Cardiac fibroblast (primary cell): ENCODE results near the gene AHRR.

Experiments
- DNase-seq, 2 donors: peaks; one replicate each; pipeline versions ENCODE4 v3.0.0 to v3.0.0-alpha.2; 2010; ENCODE audit warnings: low read depth in 2 of 2
- H3K4me3 ChIP-seq, 2 donors: replicated peaks in 1 of 2; 1 replicate in 1 of 2; 2 replicates in 1 of 2; pipeline ENCODE4 v1.5.1; 2011; ENCODE audit warnings: low read depth in 2 of 2, low read length in 2 of 2, mild to moderate bottlenecking in 2 of 2, moderate library complexity in 1 of 2
- TF ChIP-seq, protein P1 (sequence below): IDR thresholded peaks from one replicate; pipeline ENCODE4 v1.5.1; 2011; ENCODE audit warnings: low read depth, mild to moderate bottlenecking, low read length, inconsistent platforms

AHRR gene

DNA sequence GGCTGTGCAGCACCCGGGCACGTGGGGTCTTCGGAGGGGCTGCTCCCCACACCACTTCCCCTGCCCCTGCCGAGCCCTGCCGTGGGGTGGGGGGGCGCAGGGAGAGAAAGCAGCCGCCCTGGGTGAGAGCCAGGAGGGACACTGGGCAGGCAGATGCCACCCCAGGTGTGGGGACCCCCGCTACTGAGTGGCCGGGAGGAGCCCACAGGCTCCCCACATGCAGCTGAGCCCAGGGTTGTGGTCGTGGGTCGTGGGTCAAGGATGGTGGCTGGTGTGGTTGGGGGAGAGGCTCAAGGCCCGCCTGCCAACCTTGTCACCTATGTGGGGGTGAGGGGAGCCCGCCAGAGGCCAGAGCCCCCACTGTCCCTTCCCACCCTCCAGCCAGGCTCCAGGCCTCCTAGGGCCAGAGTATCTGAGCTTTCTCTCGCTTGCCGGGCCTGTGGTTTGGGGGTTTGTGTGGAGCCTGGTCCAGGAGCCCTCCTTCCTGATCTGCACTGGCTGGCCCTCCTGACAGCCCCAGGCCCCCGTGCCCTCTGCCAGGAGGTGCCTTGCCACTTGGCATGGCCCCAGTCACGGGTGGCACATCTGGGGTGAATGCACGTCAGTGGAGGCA lies 157.0 kb downstream of the AHRR start:
- TF ChIP-seq, protein P1, sequence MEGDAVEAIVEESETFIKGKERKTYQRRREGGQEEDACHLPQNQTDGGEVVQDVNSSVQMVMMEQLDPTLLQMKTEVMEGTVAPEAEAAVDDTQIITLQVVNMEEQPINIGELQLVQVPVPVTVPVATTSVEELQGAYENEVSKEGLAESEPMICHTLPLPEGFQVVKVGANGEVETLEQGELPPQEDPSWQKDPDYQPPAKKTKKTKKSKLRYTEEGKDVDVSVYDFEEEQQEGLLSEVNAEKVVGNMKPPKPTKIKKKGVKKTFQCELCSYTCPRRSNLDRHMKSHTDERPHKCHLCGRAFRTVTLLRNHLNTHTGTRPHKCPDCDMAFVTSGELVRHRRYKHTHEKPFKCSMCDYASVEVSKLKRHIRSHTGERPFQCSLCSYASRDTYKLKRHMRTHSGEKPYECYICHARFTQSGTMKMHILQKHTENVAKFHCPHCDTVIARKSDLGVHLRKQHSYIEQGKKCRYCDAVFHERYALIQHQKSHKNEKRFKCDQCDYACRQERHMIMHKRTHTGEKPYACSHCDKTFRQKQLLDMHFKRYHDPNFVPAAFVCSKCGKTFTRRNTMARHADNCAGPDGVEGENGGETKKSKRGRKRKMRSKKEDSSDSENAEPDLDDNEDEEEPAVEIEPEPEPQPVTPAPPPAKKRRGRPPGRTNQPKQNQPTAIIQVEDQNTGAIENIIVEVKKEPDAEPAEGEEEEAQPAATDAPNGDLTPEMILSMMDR, result no peak
- no peak overlapping the region for H3K4me3 ChIP-seq
- no peak for DNase-seq

DNA sequence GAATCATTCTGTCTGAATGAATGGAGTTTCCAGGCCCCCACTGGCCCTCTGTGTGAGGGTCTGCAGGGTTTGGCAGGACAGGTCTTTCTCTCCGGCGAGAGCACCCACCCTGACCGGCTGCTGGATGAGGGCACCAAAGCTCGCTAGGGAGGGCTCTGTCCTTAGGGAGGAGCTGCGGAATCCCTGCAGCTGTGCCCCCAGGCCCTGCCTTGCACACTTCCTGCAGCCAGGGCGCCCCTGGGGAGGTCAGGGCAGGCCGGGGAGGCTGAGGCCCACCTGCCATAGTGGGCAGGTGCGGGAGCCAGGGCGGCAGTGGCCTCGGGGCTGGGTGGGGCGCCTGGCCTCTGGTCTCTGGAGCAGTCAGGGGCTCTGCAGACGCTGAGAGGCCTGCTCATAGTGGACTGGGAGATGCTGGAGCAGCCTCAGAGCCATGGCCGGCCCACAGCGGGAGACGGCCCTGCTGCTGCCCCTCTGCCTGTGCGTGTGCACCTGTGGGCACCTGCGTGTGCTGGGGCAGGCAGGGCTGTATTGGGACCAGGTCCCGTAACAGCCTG lies 157.5 kb downstream of the AHRR start:
- TF ChIP-seq, protein P1, result no peak
- DNase-seq, result no peak

DNA sequence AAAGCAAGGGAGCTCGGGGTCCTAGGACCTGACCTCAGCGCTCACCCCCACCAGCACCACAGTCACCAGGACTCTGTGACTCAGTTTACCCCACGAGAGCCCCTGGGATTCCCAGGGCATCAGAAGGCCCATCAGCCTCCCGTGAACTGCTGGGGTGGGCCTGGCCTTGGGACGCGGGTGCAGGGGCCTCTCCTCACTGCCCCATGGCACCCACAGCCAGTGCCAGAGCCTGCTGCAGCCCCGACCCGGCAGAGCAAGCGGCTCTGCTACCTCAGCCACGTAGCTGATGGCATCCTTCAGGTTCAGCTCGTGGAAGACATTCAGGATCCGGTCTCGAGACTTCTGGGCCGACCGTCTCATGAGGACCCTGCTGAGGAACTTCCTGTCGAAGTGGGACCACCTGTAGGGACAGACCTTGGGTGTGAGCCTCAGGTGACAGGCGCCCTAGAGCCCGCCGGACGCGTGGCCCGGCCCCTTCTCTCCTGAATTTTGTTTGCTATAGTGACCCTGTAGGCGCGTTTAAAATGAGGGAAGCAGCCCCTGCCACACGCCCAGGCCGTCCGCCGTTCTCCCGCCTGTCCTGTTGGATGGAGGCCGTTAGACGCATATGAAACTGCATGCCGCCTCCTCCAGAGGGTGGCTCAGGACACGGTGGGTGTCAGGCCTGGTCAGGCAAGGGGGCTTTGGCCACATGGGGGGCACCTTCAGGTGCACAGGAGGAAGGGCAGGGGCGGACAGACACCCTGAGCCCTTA lies 158.2 kb downstream of the AHRR start:
- TF ChIP-seq, protein P1, result no peak
- DNase-seq, result no peak
- H3K4me3 ChIP-seq, result no peak overlapping the region

More for the DNA sequence above, 157.5 kb downstream of the AHRR start:
- no peak overlapping the region for H3K4me3 ChIP-seq

DNA sequence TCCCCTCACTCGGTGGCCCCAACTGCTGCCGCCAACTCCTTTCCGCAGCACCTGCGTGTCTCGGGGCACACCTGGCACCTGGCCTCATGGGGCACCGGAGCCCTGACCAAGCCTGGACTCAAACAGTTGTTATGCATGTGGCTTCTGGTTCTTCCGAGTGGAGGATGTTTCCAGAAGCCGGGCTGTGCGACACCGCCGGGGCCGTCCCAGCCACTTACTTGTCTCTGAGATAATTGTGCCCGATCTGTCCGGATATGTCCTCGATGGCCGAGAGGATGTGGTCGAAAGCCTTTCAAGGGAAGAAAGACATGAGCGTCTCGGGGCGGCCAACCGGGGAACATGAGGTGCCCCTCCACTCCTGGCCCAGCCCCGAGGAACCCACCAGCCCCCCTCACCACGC lies 159.8 kb downstream of the AHRR start:
- H3K4me3 ChIP-seq, result no peak overlapping the region

DNA sequence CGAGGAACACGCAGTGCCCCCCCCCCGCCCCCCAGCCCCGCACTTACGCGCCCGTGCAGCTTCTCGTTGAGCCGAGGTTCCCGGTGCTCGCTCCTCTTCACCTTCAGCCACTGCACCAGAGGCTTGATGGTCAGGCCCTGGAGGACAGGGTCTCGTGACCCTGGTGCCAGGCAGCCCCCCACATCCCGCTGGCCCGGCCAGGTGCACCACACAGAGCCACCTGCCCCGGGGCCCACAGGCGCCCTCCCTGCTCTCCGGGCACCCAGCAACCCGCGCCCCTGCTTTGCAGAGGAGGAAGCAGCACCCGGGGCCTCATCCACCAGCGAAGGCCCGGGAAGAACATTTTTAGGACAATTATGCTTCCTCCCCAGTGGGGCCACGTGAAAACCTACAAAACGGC lies 160.5 kb downstream of the AHRR start:
- TF ChIP-seq, protein P1, result no peak
- no peak overlapping the region for H3K4me3 ChIP-seq
- no peak for DNase-seq

More for the DNA sequence above, 159.8 kb downstream of the AHRR start:
- TF ChIP-seq, protein P1, result no peak
- no peak for DNase-seq

DNA sequence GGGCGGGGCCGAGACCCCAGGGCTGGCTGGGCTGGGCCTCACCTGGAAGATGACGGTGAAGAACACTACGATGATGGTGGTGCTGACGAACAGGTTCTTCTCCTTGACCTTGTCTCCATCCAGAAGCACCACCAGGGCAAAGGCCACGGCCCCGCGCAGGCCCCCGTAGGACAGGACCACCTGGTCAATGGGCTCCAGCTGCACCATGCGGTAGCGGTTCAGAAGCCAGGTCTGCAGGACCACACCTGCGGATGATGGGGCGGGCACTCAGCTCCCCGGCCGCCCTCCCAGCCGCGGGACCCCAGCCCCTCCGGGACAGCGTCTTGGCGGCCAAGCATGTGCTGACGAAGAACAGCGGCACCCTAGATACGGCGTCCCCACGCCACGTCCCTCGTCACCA lies 161.0 kb downstream of the AHRR start:
- H3K4me3 ChIP-seq, result no peak overlapping the region
- TF ChIP-seq, protein P1, result no peak
- DNase-seq, result no peak
